Measurements from ENCODE around the gene RPL22L1.
"Not testable (repeated sequence)": the region's sequence is repeated elsewhere in the genome, so short reads cannot be mapped to it uniquely, and the experiment has no call there.

The RPL22L1 gene

GRCh38 chr3:170869645-170870593 lies at the start of gene RPL22L1:
RPL22L1 (minus strand) TSS chr3:170870195; CDS start chr3:170870167, 28 bp downstream.
- DNase-seq (ENCODE audit: low read depth in 2 of 2): peak; percentile 78 to 80

GRCh38 chr3:170918715-170919114 lies 48.7 kb upstream of the RPL22L1 start:
- no peak for DNase-seq (ENCODE audit: low read depth in 2 of 2)

- DNase-seq (ENCODE audit: low read depth in 2 of 2): no peak
Measured at GRCh38 chr3:170914690-170915089, 44.7 kb upstream of the RPL22L1 start.

- no peak for DNase-seq (ENCODE audit: low read depth in 2 of 2)
Measured at GRCh38 chr3:170914212-170914611, 44.2 kb upstream of the RPL22L1 start.

- DNase-seq (ENCODE audit: low read depth in 2 of 2): no peak
Measured at GRCh38 chr3:170911051-170911450, 41.1 kb upstream of the RPL22L1 start.

- DNase-seq (ENCODE audit: low read depth in 2 of 2): no peak
Measured at GRCh38 chr3:170910542-170910941, 40.5 kb upstream of the RPL22L1 start.

- DNase-seq (ENCODE audit: low read depth in 2 of 2): no peak
Measured at GRCh38 chr3:170909129-170909903, 39.3 kb upstream of the RPL22L1 start.

- DNase-seq (ENCODE audit: low read depth in 2 of 2): peak; percentile 88 to 92
Measured at GRCh38 chr3:170908235-170909116, 38.5 kb upstream of the RPL22L1 start, which contains the start of gene EIF5A2. EIF5A2 (minus strand) TSS chr3:170908637; CDS start chr3:170907806, 831 bp downstream.

- DNase-seq (ENCODE audit: low read depth in 2 of 2): no peak
Measured at GRCh38 chr3:170907637-170908234, 37.7 kb upstream of the RPL22L1 start.

- no peak for DNase-seq (ENCODE audit: low read depth in 2 of 2)
Measured at GRCh38 chr3:170905862-170906261, 35.9 kb upstream of the RPL22L1 start.

GRCh38 chr3:170903123-170903522 lies 33.1 kb upstream of the RPL22L1 start:
- no peak for DNase-seq (ENCODE audit: low read depth in 2 of 2)

- DNase-seq (ENCODE audit: low read depth in 2 of 2): no peak
Measured at GRCh38 chr3:170899455-170899854, 29.5 kb upstream of the RPL22L1 start.

GRCh38 chr3:170897978-170898377 lies 28.0 kb upstream of the RPL22L1 start:
- no peak for DNase-seq (ENCODE audit: low read depth in 2 of 2)

GRCh38 chr3:170897199-170897598 lies 27.2 kb upstream of the RPL22L1 start:
- not testable (repeated sequence) for DNase-seq (ENCODE audit: low read depth in 2 of 2)

GRCh38 chr3:170896781-170897180 lies 26.8 kb upstream of the RPL22L1 start:
- DNase-seq (ENCODE audit: low read depth in 2 of 2): no peak

GRCh38 chr3:170896333-170896732 lies 26.3 kb upstream of the RPL22L1 start:
- DNase-seq (ENCODE audit: low read depth in 2 of 2): not testable (repeated sequence)

- no peak for DNase-seq (ENCODE audit: low read depth in 2 of 2)
Measured at GRCh38 chr3:170893895-170894294, 23.9 kb upstream of the RPL22L1 start.

GRCh38 chr3:170889630-170890029 lies 19.6 kb upstream of the RPL22L1 start:
- no peak for DNase-seq (ENCODE audit: low read depth in 2 of 2)

GRCh38 chr3:170889132-170889531 lies 19.1 kb upstream of the RPL22L1 start:
- no peak for DNase-seq (ENCODE audit: low read depth in 2 of 2)

GRCh38 chr3:170884109-170884930 lies 14.3 kb upstream of the RPL22L1 start:
- DNase-seq (ENCODE audit: low read depth in 2 of 2): not testable (repeated sequence)
